ENCODE results near the gene BRS3.

BRS3 gene

DNA sequence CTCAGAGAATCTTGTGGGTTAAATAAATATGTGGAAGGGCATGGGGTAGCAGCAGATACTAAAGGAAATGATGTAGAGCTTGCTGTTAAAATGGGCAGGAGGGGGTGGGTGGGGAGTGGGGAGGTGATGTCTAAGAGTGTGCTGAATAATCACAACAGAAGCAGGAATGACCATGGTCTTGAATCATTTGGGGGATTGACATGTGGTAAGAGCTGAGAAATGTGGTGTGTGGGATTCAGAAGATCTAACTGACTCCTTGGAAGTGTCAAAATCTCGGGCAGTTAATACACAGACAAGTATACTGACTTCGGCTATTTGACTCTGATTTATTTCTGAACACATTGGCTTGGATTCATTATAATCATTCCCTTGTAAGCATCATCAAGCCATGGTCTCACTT lies 51.1 kb downstream of the BRS3 start:
- no peaks in the 10 kb centered on the region for H3K9me3 ChIP-seq (ENCODE audit: control insufficient read depth in 1 of 2, low read length in 2 of 2)
- H3K4me3 ChIP-seq (ENCODE audit: low read depth in 1 of 2, low read length in 2 of 2), result no peak overlapping the region
- no peaks in the 10 kb centered on the region for H3K27me3 ChIP-seq (ENCODE audit: low read depth, low read length)

DNA sequence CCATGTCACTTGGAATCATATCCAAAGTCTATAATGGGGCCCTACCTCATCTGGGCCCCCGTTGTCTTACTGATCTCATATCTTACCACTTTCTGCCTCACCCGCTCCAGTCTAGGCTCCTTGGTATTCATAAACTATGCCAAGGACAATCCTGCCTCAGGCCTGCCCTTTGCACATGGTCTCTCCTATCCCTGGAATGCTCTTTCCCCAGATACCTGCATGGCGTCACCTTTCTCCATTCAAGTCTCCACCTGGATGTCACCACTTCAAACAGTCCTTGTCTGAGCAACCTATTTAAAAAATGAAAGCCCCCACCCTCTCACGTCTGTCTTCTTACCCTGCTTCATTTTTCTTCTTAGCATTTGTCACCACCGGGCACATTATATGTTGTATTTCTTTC lies 52.5 kb downstream of the BRS3 start:
- no peaks in the 10 kb centered on the region for H3K9me3 ChIP-seq (ENCODE audit: control insufficient read depth in 1 of 2, low read length in 2 of 2)

More for the DNA sequence above, 51.1 kb downstream of the BRS3 start:
- Histone ChIP-seq H3K27ac (ENCODE audit: low read length) (no peak overlapping the region), H3K4me1 (ENCODE audit: control insufficient read depth in 1 of 2, insufficient read depth in 2 of 2, low read length in 2 of 2) (no peaks in the 10 kb centered on the region), H3K36me3 (ENCODE audit: control insufficient read depth in 1 of 2, insufficient read depth in 2 of 2, low read length in 2 of 2) (no peaks in the 10 kb centered on the region)

DNA sequence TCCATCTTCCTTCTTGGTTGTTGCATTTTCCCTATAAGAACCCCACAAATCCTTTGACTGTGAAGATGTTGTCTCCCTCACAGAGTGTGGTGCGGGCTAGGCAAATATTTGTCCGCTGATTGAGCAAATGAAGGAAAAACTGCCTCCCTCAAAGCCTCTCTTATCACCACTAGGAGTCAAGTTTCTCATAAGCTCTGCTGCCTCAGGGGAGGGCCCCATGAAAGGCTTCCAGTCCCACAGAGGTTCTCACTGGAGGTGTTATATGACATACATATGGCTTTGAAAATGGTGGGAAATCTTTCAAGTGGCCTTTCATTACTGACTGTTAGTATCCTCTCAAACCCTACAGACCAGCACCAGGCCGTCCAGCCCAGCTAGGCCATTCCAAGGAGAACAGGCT lies 53.5 kb downstream of the BRS3 start:
- Histone ChIP-seq H3K27ac (ENCODE audit: low read length) (no peak overlapping the region), H3K4me3 (ENCODE audit: low read depth in 1 of 2, low read length in 2 of 2) (no peak overlapping the region), H3K27me3 (ENCODE audit: low read depth, low read length) (no peaks in the 10 kb centered on the region), H3K9me3 (ENCODE audit: control insufficient read depth in 1 of 2, low read length in 2 of 2) (no peaks in the 10 kb centered on the region), H3K36me3 (ENCODE audit: control insufficient read depth in 1 of 2, insufficient read depth in 2 of 2, low read length in 2 of 2) (no peaks in the 10 kb centered on the region), H3K4me1 (ENCODE audit: control insufficient read depth in 1 of 2, insufficient read depth in 2 of 2, low read length in 2 of 2) (no peaks in the 10 kb centered on the region)

More for the DNA sequence above, 52.5 kb downstream of the BRS3 start:
- Histone ChIP-seq H3K4me1 (ENCODE audit: control insufficient read depth in 1 of 2, insufficient read depth in 2 of 2, low read length in 2 of 2) (no peaks in the 10 kb centered on the region), H3K4me3 (ENCODE audit: low read depth in 1 of 2, low read length in 2 of 2) (no peak overlapping the region), H3K27ac (ENCODE audit: low read length) (no peak overlapping the region), H3K27me3 (ENCODE audit: low read depth, low read length) (no peaks in the 10 kb centered on the region), H3K36me3 (ENCODE audit: control insufficient read depth in 1 of 2, insufficient read depth in 2 of 2, low read length in 2 of 2) (no peaks in the 10 kb centered on the region)

DNA sequence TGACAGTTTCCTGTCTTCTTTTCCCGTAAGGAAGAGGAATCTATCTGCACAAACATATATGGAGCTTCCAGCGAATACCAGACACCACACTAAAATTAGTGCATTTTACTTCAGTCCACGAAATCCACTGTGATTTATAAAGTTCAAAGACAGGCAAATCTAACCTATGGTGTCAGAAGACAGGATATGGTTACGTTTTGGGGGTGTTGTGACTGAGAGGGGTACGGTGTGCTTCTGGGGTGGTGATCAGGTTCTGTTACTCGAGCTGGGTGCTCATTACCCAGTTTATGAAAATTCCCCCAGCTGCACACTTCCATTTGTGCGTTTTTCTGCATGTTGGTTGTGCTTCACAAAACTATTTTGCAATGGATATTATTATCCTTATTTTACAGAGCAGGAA lies 54.5 kb downstream of the BRS3 start:
- Histone ChIP-seq H3K9me3 (ENCODE audit: control insufficient read depth in 1 of 2, low read length in 2 of 2) (no peaks in the 10 kb centered on the region), H3K4me3 (ENCODE audit: low read depth in 1 of 2, low read length in 2 of 2) (no peak overlapping the region), H3K4me1 (ENCODE audit: control insufficient read depth in 1 of 2, insufficient read depth in 2 of 2, low read length in 2 of 2) (no peaks in the 10 kb centered on the region), H3K36me3 (ENCODE audit: control insufficient read depth in 1 of 2, insufficient read depth in 2 of 2, low read length in 2 of 2) (no peaks in the 10 kb centered on the region), H3K27me3 (ENCODE audit: low read depth, low read length) (no peaks in the 10 kb centered on the region), H3K27ac (ENCODE audit: low read length) (no peak overlapping the region)

Data from muscle layer of duodenum (tissue), 2 donors.